GM06990 (cell line): Measurements from ENCODE around the gene RHOT2.

ENCODE experiments used
- DNase-seq: peaks from one replicate; pipeline ENCODE4 v3.0.0-alpha.2; 2011; ENCODE audit not compliant: insufficient read length; ENCODE audit errors: extremely low read depth
- H3K27me3 ChIP-seq: replicated peaks from 2 replicates; pipeline ENCODE4 v1.6.0; 2011; ENCODE audit warnings: low read length; ENCODE audit not compliant: control insufficient read depth, insufficient read depth
- H3K36me3 ChIP-seq: 2 replicates; pipeline ENCODE4 v1.5.1; 2011; ENCODE audit warnings: low read length; ENCODE audit not compliant: control insufficient read depth, insufficient read depth
- H3K4me3 ChIP-seq: replicated peaks from 2 replicates; pipeline ENCODE4 v1.5.1; 2011; ENCODE audit warnings: low read depth, mild to moderate bottlenecking, control low read depth, low read length
- CTCF ChIP-seq: IDR thresholded peaks from 2 replicates; pipeline ENCODE4 v1.5.1; 2011; ENCODE audit warnings: low read length, control low read depth, mild to moderate bottlenecking, inconsistent platforms; ENCODE audit not compliant: insufficient read depth, poor library complexity, severe bottlenecking

Gene RHOT2

GRCh38 chr16:640614-641013, 27.3 kb upstream of the RHOT2 start:
- no peak for TF ChIP-seq CTCF
- Histone ChIP-seq H3K27me3 (no peaks in the 10 kb centered on the region), H3K4me3 (peak overlapping the region; percentile 91), H3K36me3 (no peaks in the 10 kb centered on the region; the same call in 1 of the 2 replicates)
- DNase-seq, result no peak

- TF ChIP-seq CTCF, result no peak
- peak; percentile 89 for DNase-seq
- Histone ChIP-seq H3K36me3 (peaks cover 1% of the 10 kb centered on the region; the same call in 1 of the 2 replicates), H3K4me3 (peak within 1 kb of the TSS; percentile 91), H3K27me3 (no peaks in the 10 kb centered on the region)
Measured at GRCh38 chr16:641326-642188, 26.4 kb upstream of the RHOT2 start, which contains the start of gene MCRIP2. MCRIP2 (plus strand) TSS chr16:641828; CDS start chr16:641992, 164 bp downstream.

- Histone ChIP-seq H3K36me3 (peaks cover 4% of the 10 kb centered on the region), H3K4me3 (peak overlapping the region; percentile 91), H3K27me3 (no peaks in the 10 kb centered on the region)
- no peak for TF ChIP-seq CTCF
- DNase-seq, result peak; percentile 79
Measured at GRCh38 chr16:642189-643049, 25.5 kb upstream of the RHOT2 start.

- no peak for DNase-seq
- H3K4me3 ChIP-seq, result peak overlapping the region; percentile 91
- peaks cover 4% of the 10 kb centered on the region for H3K36me3 ChIP-seq
- no peaks in the 10 kb centered on the region for H3K27me3 ChIP-seq
- no peak for TF ChIP-seq CTCF
Measured at GRCh38 chr16:643050-643368, 24.9 kb upstream of the RHOT2 start.

- no peak for TF ChIP-seq CTCF
- Histone ChIP-seq H3K27me3 (no peaks in the 10 kb centered on the region), H3K4me3 (no peak overlapping the region), H3K36me3 (peaks cover 4% of the 10 kb centered on the region)
- DNase-seq, result no peak
Measured at GRCh38 chr16:644556-644955, 23.4 kb upstream of the RHOT2 start.
